Mesothelial cell of epicardium (in vitro differentiated cells): ENCODE results near the gene RAP1GDS1. TPM values are rescaled to one million over a fixed set of nuclear protein-coding genes. Genes with fewer than 3 reads are reported as not detected.
A peak's percentile ranks its signal among the peaks of the same experiment; 100 is the strongest.

ENCODE experiments used
- DNase-seq, 2 experiments: peaks; one replicate each; pipeline ENCODE4 v3.0.0; 2021; ENCODE audit warnings: low spot score in 2 of 2; ENCODE audit not compliant: unreplicated experiment in 2 of 2
- H3K27ac Mint-ChIP-seq: 2 replicates; pipeline ENCODE4 v1.8.0; 2021; ENCODE audit warnings: mixed read lengths
- H3K27me3 Mint-ChIP-seq: 2 replicates; pipeline ENCODE4 v1.8.0; 2021; ENCODE audit warnings: low read depth, mixed read lengths
- H3K36me3 Mint-ChIP-seq: 2 replicates; pipeline ENCODE4 v1.8.0; 2021; ENCODE audit warnings: mixed read lengths
- H3K4me1 Mint-ChIP-seq: 2 replicates; pipeline ENCODE4 v1.8.0; 2021; ENCODE audit warnings: mixed read lengths
- H3K4me3 Mint-ChIP-seq: 2 replicates; pipeline ENCODE4 v1.8.0; 2021; ENCODE audit warnings: mild to moderate bottlenecking, moderate library complexity, mixed read lengths
- H3K9me3 Mint-ChIP-seq: 2 replicates; pipeline ENCODE4 v1.8.0; 2021; ENCODE audit warnings: mixed read lengths
- CTCF ChIP-seq: fragments of 200-600 bp; sonication (generic); IDR thresholded peaks from one replicate; pipeline ENCODE4 v1.5.0; 2021; ENCODE audit warnings: antibody characterized with exemption; ENCODE audit not compliant: unreplicated experiment
- total RNA-seq: library from RNA; stranded (reverse); gene quantifications from 3 replicates; pipeline ENCODE4 v1.2.1, GENCODE V29; 2021

The RAP1GDS1 gene
- total RNA-seq, 1 donor from 2014 or later = 22.7 TPM

GRCh38 chr4:98289375-98289774, 28.2 kb downstream of the RAP1GDS1 start:
- DNase-seq = no peak
- no peak overlapping the region for H3K27ac Mint-ChIP-seq
- no peak for TF ChIP-seq CTCF
- H3K9me3 Mint-ChIP-seq = no peaks in the 10 kb centered on the region
- H3K27me3 Mint-ChIP-seq = no peaks in the 10 kb centered on the region
- no peaks in the 10 kb centered on the region for H3K36me3 Mint-ChIP-seq
- peaks cover 18% of the 10 kb centered on the region for H3K4me1 Mint-ChIP-seq
- H3K4me3 Mint-ChIP-seq = no peak overlapping the region

GRCh38 chr4:98290511-98290910, 29.3 kb downstream of the RAP1GDS1 start:
- peak overlapping the region; percentile 39 for H3K27ac Mint-ChIP-seq
- peaks cover 2% of the 10 kb centered on the region for H3K36me3 Mint-ChIP-seq
- H3K27me3 Mint-ChIP-seq = no peaks in the 10 kb centered on the region
- DNase-seq = no peak
- no peaks in the 10 kb centered on the region for H3K9me3 Mint-ChIP-seq
- H3K4me1 Mint-ChIP-seq = peaks cover 19% of the 10 kb centered on the region
- H3K4me3 Mint-ChIP-seq = no peak overlapping the region
- no peak for TF ChIP-seq CTCF

GRCh38 chr4:98293104-98293887, 32.1 kb downstream of the RAP1GDS1 start:
- Mint-ChIP-seq H3K4me1 (peaks cover 19% of the 10 kb centered on the region), H3K4me3 (no peak overlapping the region), H3K27ac (peak overlapping the region; percentile 66), H3K9me3 (peaks cover under 1% of the 10 kb centered on the region), H3K36me3 (peaks cover 6% of the 10 kb centered on the region), H3K27me3 (no peaks in the 10 kb centered on the region)
- TF ChIP-seq CTCF = no peak
- no peak for DNase-seq

GRCh38 chr4:98298022-98298421, 36.8 kb downstream of the RAP1GDS1 start:
- Mint-ChIP-seq H3K4me3 (no peak overlapping the region), H3K27ac (no peak overlapping the region), H3K9me3 (peaks cover 27% of the 10 kb centered on the region), H3K4me1 (peaks cover 10% of the 10 kb centered on the region), H3K36me3 (peaks cover 34% of the 10 kb centered on the region), H3K27me3 (no peaks in the 10 kb centered on the region)
- TF ChIP-seq CTCF = no peak
- DNase-seq = no peak

GRCh38 chr4:98300706-98301105, 39.5 kb downstream of the RAP1GDS1 start:
- no peaks in the 10 kb centered on the region for H3K4me1 Mint-ChIP-seq
- H3K4me3 Mint-ChIP-seq = no peak overlapping the region
- TF ChIP-seq CTCF = no peak
- DNase-seq = no peak
- H3K9me3 Mint-ChIP-seq = peaks cover 39% of the 10 kb centered on the region
- no peak overlapping the region for H3K27ac Mint-ChIP-seq
- peaks cover 44% of the 10 kb centered on the region for H3K36me3 Mint-ChIP-seq
- no peaks in the 10 kb centered on the region for H3K27me3 Mint-ChIP-seq

GRCh38 chr4:98305576-98305975, 44.4 kb downstream of the RAP1GDS1 start:
- H3K27ac Mint-ChIP-seq = no peak overlapping the region
- H3K9me3 Mint-ChIP-seq = peaks cover 26% of the 10 kb centered on the region
- H3K27me3 Mint-ChIP-seq = no peaks in the 10 kb centered on the region
- H3K36me3 Mint-ChIP-seq = peaks cover 27% of the 10 kb centered on the region
- no peak for DNase-seq
- H3K4me3 Mint-ChIP-seq = no peak overlapping the region
- no peaks in the 10 kb centered on the region for H3K4me1 Mint-ChIP-seq
- TF ChIP-seq CTCF = no peak
